HepG2 (cell line): ENCODE measurements around the gene WNK4. TPM values are rescaled to one million over a fixed set of nuclear protein-coding genes. Genes with fewer than 3 reads are reported as not detected.

ENCODE experiments used
- ATAC-seq: fragments of 200-7000 bp; cut with Tn5 transposase; 3 replicates; pipeline ENCODE4 v1.9.1; 2020; ENCODE audit warnings: mild to moderate bottlenecking, moderate library complexity
- BruUV-seq: library from RNA; stranded (reverse); fragments of 400-500 nt; replicated peaks from 2 replicates; lab custom pipeline; 2021; lab: Mats Ljungman, UMichigan
- CTCF ChIA-PET: fragments of 300-600 bp; formaldehyde crosslinking; extraction: SDS; loops from one replicate; lab custom pipeline; 2021; ENCODE audit warnings: low total read pairs, inconsistent platforms, low intra/inter-chr PET ratio; lab: Yijun Ruan, JAX
- POLR2A ChIA-PET: fragments of 350-600 bp; sonication (Branson Sonifier 250); formaldehyde crosslinking; loops from one replicate; lab custom pipeline; 2020; ENCODE audit warnings: antibody characterized with exemption, inconsistent platforms; lab: Yijun Ruan, JAX
- DNase-seq: peaks from one replicate; pipeline ENCODE4 v3.0.0-alpha.2; 2015; ENCODE audit warnings: low spot score
- FAIRE-seq: peaks from 3 replicates; lab custom pipeline; 2011; peaks lifted over from hg19 to GRCh38; lab: Jason Lieb, UNC
- H2AFZ ChIP-seq: one replicate; pipeline ENCODE4 v1.6.1; 2011; ENCODE audit warnings: low read length, inconsistent platforms
- H3K27ac ChIP-seq: fragments of 300-600 bp; 3 replicates; pipeline ENCODE4 v1.8.0; 2011; ENCODE audit warnings: mixed run types, mild to moderate bottlenecking, mixed read lengths, low read length, inconsistent platforms; ENCODE audit not compliant: insufficient read depth; ENCODE audit errors: extremely low read length
- H3K27me3 ChIP-seq, 2 experiments: fragments of 200-600 bp in 1 of 2; 2 replicates in 1 of 2; 3 replicates in 1 of 2; pipeline versions ENCODE4 v1.6.0 to v1.8.0; 2011; ENCODE audit warnings: low read length in 2 of 2, mild to moderate bottlenecking in 2 of 2, moderate library complexity in 2 of 2, inconsistent platforms in 1 of 2; ENCODE audit not compliant: insufficient read depth in 2 of 2, control insufficient read depth in 1 of 2
- H3K36me3 ChIP-seq, 2 experiments: fragments of 200-600 bp in 1 of 2; replicated peaks in 1 of 2; 2 replicates in 1 of 2; 3 replicates in 1 of 2; pipeline versions ENCODE4 v1.5.1 to v1.8.0; 2011; ENCODE audit warnings: low read length in 2 of 2, inconsistent platforms in 1 of 2; ENCODE audit not compliant: insufficient read depth in 2 of 2, control insufficient read depth in 1 of 2
- H3K4me1 ChIP-seq: 2 replicates; pipeline ENCODE4 v1.5.1; 2012; ENCODE audit warnings: low read length, inconsistent platforms; ENCODE audit not compliant: insufficient read depth
- H3K4me2 ChIP-seq: 2 replicates; pipeline ENCODE4 v1.6.0; 2011; ENCODE audit warnings: low read depth, low read length, inconsistent platforms
- H3K4me3 ChIP-seq, 3 experiments: fragments of 200-600 bp in 1 of 3; sonication (generic), shearing (Covaris generic) in 1 of 3; replicated peaks in 1 of 3; 2 replicates each; pipeline ENCODE4 v1.5.1; 2011 to 2016; ENCODE audit warnings: low read length in 3 of 3, inconsistent platforms in 2 of 3, low read depth in 2 of 3, mild to moderate bottlenecking in 2 of 3, control low read depth in 1 of 3, mixed read lengths in 1 of 3; ENCODE audit not compliant: insufficient read depth in 1 of 3
- H3K79me2 ChIP-seq: one replicate; pipeline ENCODE4 v1.6.1; 2011; ENCODE audit warnings: low read length, inconsistent platforms; ENCODE audit not compliant: insufficient read depth
- H3K9ac ChIP-seq: 2 replicates; pipeline ENCODE4 v1.6.0; 2011; ENCODE audit warnings: mild to moderate bottlenecking, low read depth, low read length, inconsistent platforms; ENCODE audit not compliant: insufficient read depth
- H3K9me3 ChIP-seq: 2 replicates; pipeline ENCODE4 v1.5.1; 2012; ENCODE audit warnings: mild to moderate bottlenecking, low read length
- H4K20me1 ChIP-seq: 2 replicates; pipeline ENCODE4 v1.6.0; 2011; ENCODE audit warnings: inconsistent platforms, mild to moderate bottlenecking, low read length, moderate library complexity; ENCODE audit not compliant: insufficient read depth
- ERF ChIP-seq: IDR thresholded peaks from 2 replicates; pipeline ENCODE4 v1.6.1; 2018; ENCODE audit warnings: missing biosample characterization, missing genetic modification reagents
- FOSL1 ChIP-seq: sonication (generic); formaldehyde crosslinking; IDR thresholded peaks from 2 replicates; pipeline ENCODE4 v1.9.0; 2021; ENCODE audit warnings: missing genetic modification reagents, borderline replicate concordance
- FOXA1 ChIP-seq, 2 experiments: fragments of 450-650 bp in 1 of 2; sonication (generic) in 1 of 2; formaldehyde crosslinking in 1 of 2; IDR thresholded peaks; 2 replicates each; pipeline versions ENCODE4 v1.4.0 to v1.6.1; 2016 to 2020; ENCODE audit warnings: missing genetic modification reagents in 1 of 2
- HNF4G ChIP-seq, 2 experiments: sonication (generic) in 1 of 2; formaldehyde crosslinking in 1 of 2; IDR thresholded peaks; 2 replicates each; pipeline versions ENCODE4 v1.4.0 to v1.6.1; 2011 to 2020; ENCODE audit warnings: borderline replicate concordance in 2 of 2, low read depth in 2 of 2, mild to moderate bottlenecking in 2 of 2, low read length in 1 of 2, missing genetic modification reagents in 1 of 2, moderate library complexity in 1 of 2
- IKZF1 ChIP-seq: fragments of 450-650 bp; IDR thresholded peaks from 2 replicates; pipeline ENCODE4 v1.7.1; 2016
- MXD4 ChIP-seq: IDR thresholded peaks from 2 replicates; pipeline ENCODE4 v1.6.1; 2016; ENCODE audit warnings: mild to moderate bottlenecking, missing biosample characterization, missing genetic modification reagents
- MXI1 ChIP-seq: IDR thresholded peaks from 3 replicates; pipeline ENCODE4 v1.6.1; 2012; ENCODE audit warnings: low read depth, low read length, inconsistent platforms, borderline replicate concordance
- NR2F6 ChIP-seq, 2 experiments: IDR thresholded peaks; 2 replicates each; pipeline ENCODE4 v1.6.1; 2016; ENCODE audit warnings: antibody characterized with exemption in 1 of 2, mild to moderate bottlenecking in 1 of 2
- RBAK ChIP-seq: sonication (generic); formaldehyde crosslinking; IDR thresholded peaks from 2 replicates; pipeline ENCODE4 v1.5.1; 2020; ENCODE audit warnings: mild to moderate bottlenecking, missing genetic modification reagents
- TP53 ChIP-seq: sonication (generic); formaldehyde crosslinking; conservative IDR thresholded peaks from 2 replicates; pipeline ENCODE4 v1.4.0; 2020; ENCODE audit warnings: missing genetic modification reagents
- ZFP36L2 ChIP-seq: sonication (generic); formaldehyde crosslinking; IDR thresholded peaks from 2 replicates; pipeline ENCODE4 v1.4.0; 2020; ENCODE audit warnings: missing genetic modification reagents
- ZFP41 ChIP-seq: sonication (generic); formaldehyde crosslinking; IDR thresholded peaks from 2 replicates; pipeline ENCODE4 v1.4.0; 2020; ENCODE audit warnings: mild to moderate bottlenecking, missing genetic modification reagents, borderline replicate concordance
- ZNF34 ChIP-seq: sonication (generic); formaldehyde crosslinking; IDR thresholded peaks from 2 replicates; pipeline ENCODE4 v1.4.0; 2020; ENCODE audit warnings: mild to moderate bottlenecking, missing genetic modification reagents, borderline replicate concordance
- ZNF496 ChIP-seq: sonication (generic); formaldehyde crosslinking; IDR thresholded peaks from 2 replicates; pipeline ENCODE4 v1.8.1; 2023; ENCODE audit warnings: mild to moderate bottlenecking, moderate library complexity, missing genetic modification reagents; ENCODE audit not compliant: insufficient replicate concordance
- ZNF672 ChIP-seq: sonication (generic); formaldehyde crosslinking; IDR thresholded peaks from 2 replicates; pipeline ENCODE4 v1.8.1; 2022; ENCODE audit warnings: missing genetic modification reagents
- ZNF781 ChIP-seq: sonication (generic); formaldehyde crosslinking; IDR thresholded peaks from 2 replicates; pipeline ENCODE4 v1.5.1; 2020; ENCODE audit warnings: borderline replicate concordance, mild to moderate bottlenecking, missing genetic modification reagents; ENCODE audit errors: not compliant biosample characterization
- ZNF841 ChIP-seq: sonication (generic); formaldehyde crosslinking; IDR thresholded peaks from 2 replicates; pipeline ENCODE4 v1.8.1; 2023; ENCODE audit warnings: missing genetic modification reagents, borderline replicate concordance
- WGBS: methylation state at CpG from one replicate; pipeline ENCODE4 v1.1.6; 2017; ENCODE audit warnings: low lambda C conversion rate; 5-methylcytosine and 5-hydroxymethylcytosine counted together
- in situ Hi-C: cut with HindIII; loops from 2 replicates; pipeline ENCODE4 v1.10.0; 2017; ENCODE audit warnings: low pct_unique_long_range_greater_than_20kb; ENCODE audit not compliant: extremely low pct_ligation_motif_present
- intact Hi-C: fragments of 100-400 bp; cut with micrococcal nuclease; formaldehyde crosslinking; loops from one replicate; pipeline ENCODE4 v1.10.0; 2022; ENCODE audit not compliant: unreplicated experiment
- polyA plus RNA-seq, 8 experiments: library from polyadenylated mRNA; depleted of rRNA in 3 of 8; stranded (reverse) in 7 of 8; unstranded in 1 of 8; fragments of >200 nt; fragmentation: Illumina TruSeq in 4 of 8; extraction: Trizol in 4 of 8; gene quantifications; 2 replicates each; pipeline versions ENCODE4 v1.2.1 to v1.2.3, GENCODE V29; 2011 to 2016; ENCODE audit warnings: low read depth in 4 of 8, missing spikeins in 1 of 8, mixed read lengths in 1 of 8; ENCODE audit not compliant: insufficient read depth in 1 of 8
- total RNA-seq, 5 experiments: library from RNA; depleted of rRNA; stranded (reverse); fragments of >200 nt; fragmentation: Illumina TruSeq; extraction: Trizol; gene quantifications; 2 replicates each; pipeline ENCODE4 v1.2.3, GENCODE V29; 2016; ENCODE audit warnings: low read depth in 1 of 5
- TF ChIP-seq, protein P1 (sequence below): sonication (generic); formaldehyde crosslinking; IDR thresholded peaks from 2 replicates; pipeline ENCODE4 v1.4.0; 2020; ENCODE audit warnings: mild to moderate bottlenecking, missing genetic modification reagents
- TF ChIP-seq, protein P2 (sequence below): sonication (generic); formaldehyde crosslinking; IDR thresholded peaks from 2 replicates; pipeline ENCODE4 v1.5.0; 2020; ENCODE audit warnings: missing genetic modification reagents
- TF ChIP-seq, protein P3 (sequence below): IDR thresholded peaks from 2 replicates; pipeline ENCODE4 v1.6.1; 2016; ENCODE audit warnings: missing compliant biosample characterization, missing genetic modification reagents, borderline replicate concordance
- TF ChIP-seq, protein P4 (sequence below): sonication (generic); formaldehyde crosslinking; IDR thresholded peaks from 2 replicates; pipeline ENCODE4 v1.8.1; 2023; ENCODE audit warnings: mild to moderate bottlenecking, inconsistent platforms, moderate library complexity, missing genetic modification reagents, borderline replicate concordance

The WNK4 gene
- total and polyA plus RNA-seq, 2 of the 13 experiments (the other 11 are each of a cell fraction or from before 2014, with no cell fraction given), result 2.7 to 13.7 TPM

DNA sequence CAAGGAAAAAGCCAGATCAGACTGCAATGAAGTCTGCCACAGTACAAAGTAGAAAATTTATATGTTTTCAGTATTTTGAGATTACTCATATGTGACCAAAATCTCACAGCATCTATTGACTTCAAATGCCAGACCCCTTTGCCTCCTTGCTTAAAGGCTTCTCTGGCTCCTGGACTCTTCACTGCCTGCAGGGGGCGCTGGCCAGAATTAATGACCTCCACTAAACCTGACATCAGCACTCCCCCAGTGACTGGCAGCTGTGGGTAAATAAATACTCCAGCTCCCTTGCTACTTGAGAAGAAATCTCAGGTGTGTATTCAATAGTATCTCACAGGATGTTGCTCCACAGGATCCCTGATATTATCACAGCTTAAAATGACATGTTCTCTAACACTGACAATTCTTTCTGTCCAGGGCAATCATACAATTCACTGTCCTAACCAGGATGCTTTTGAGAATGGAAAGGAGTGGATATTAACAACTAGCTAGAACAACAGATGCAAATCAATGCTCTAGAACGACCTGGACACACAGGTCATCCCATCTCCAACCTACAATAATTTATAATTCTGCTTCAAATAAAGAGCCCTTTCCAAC is 39.6 kb downstream of the WNK4 start:
- no peak overlapping the region for H3K4me3 ChIP-seq
- H4K20me1 ChIP-seq, result no peaks in the 10 kb centered on the region
- no TSS peak for BruUV-seq
- ChIA-PET CTCF (interaction anchor here (1.2 to 1.6 kb wide), 3 partner anchors 57 to 118 kb away, joined by 4 to 10 read pairs (median 8); no protein-coding TSS in a partner anchor), POLR2A (interaction anchor here (0.6 to 2.3 kb wide), 8 partner anchors 17 to 94 kb away, joined by 3 to 9 read pairs (median 4); partner anchors contain the start of genes CNTD1, COA3, VPS25 and WNK4)
- peak; percentile 67 for ATAC-seq
- H2AFZ ChIP-seq, result no peak overlapping the region
- no peak overlapping the region for H3K9ac ChIP-seq
- H3K9me3 ChIP-seq, result no peaks in the 10 kb centered on the region
- H3K27ac ChIP-seq, result no peak overlapping the region
- intact Hi-C loops (loop anchor here (1.0 kb wide), 2 partner anchors 99 to 117 kb away; no protein-coding TSS in a partner anchor), in situ Hi-C loops (loop anchor here (10.0 kb wide), 1 partner anchor 105 kb away; no protein-coding TSS in a partner anchor)
- H3K4me2 ChIP-seq, result no peak overlapping the region
- FAIRE-seq, result peak; percentile 72
- WGBS, result 17% methylated on average over 2 of the region's 2 CpGs
- peaks cover 0 to 7% of the 10 kb centered on the region in 2 experiments; a peak in 1 of 5 replicates for H3K27me3 ChIP-seq
- peaks cover 39 to 62% of the 10 kb centered on the region in 2 experiments for H3K36me3 ChIP-seq
- H3K4me1 ChIP-seq, result peaks cover 35% of the 10 kb centered on the region
- peaks cover 20% of the 10 kb centered on the region for H3K79me2 ChIP-seq
- DNase-seq, result peak; percentile 88
- TF ChIP-seq RBAK (CRISPR knock-in tag), result no peak
- TF ChIP-seq ZNF672 (CRISPR knock-in tag), result no peak
- no peak for TF ChIP-seq ZNF781 (CRISPR knock-in tag)
- no peak for TF ChIP-seq FOXA1 (IDR thresholded peaks at IDR 0.05)
- TF ChIP-seq FOXA1 (CRISPR knock-in tag; IDR thresholded peaks at IDR 0.05), result no peak
- TF ChIP-seq, protein P1, sequence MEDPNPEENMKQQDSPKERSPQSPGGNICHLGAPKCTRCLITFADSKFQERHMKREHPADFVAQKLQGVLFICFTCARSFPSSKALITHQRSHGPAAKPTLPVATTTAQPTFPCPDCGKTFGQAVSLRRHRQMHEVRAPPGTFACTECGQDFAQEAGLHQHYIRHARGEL (CRISPR knock-in tag), result no peak
- TF ChIP-seq IKZF1, result no peak
- TF ChIP-seq, protein P2, sequence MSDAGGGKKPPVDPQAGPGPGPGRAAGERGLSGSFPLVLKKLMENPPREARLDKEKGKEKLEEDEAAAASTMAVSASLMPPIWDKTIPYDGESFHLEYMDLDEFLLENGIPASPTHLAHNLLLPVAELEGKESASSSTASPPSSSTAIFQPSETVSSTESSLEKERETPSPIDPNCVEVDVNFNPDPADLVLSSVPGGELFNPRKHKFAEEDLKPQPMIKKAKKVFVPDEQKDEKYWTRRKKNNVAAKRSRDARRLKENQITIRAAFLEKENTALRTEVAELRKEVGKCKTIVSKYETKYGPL (CRISPR knock-in tag), result no peak
- TF ChIP-seq ZNF841 (CRISPR knock-in tag), result no peak
- TF ChIP-seq FOSL1 (CRISPR knock-in tag), result no peak
- peak; percentile 53; the same call in 1 of the 2 replicates for TF ChIP-seq MXD4 (CRISPR knock-in tag)
- TF ChIP-seq, protein P3, sequence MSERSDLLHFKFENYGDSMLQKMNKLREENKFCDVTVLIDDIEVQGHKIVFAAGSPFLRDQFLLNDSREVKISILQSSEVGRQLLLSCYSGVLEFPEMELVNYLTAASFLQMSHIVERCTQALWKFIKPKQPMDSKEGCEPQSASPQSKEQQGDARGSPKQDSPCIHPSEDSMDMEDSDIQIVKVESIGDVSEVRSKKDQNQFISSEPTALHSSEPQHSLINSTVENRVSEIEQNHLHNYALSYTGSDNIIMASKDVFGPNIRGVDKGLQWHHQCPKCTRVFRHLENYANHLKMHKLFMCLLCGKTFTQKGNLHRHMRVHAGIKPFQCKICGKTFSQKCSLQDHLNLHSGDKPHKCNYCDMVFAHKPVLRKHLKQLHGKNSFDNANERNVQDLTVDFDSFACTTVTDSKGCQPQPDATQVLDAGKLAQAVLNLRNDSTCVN (CRISPR knock-in tag), result no peak
- TF ChIP-seq ZNF34 (CRISPR knock-in tag), result no peak
- TF ChIP-seq MXI1, result no peak
- 0 out of 2 replicates have a peak, but pooled peaks have one; percentile 18 for TF ChIP-seq ERF (CRISPR knock-in tag)
- no peak for TF ChIP-seq ZFP41 (CRISPR knock-in tag)
- no peak for TF ChIP-seq ZFP36L2 (CRISPR knock-in tag)
- TF ChIP-seq, protein P4, sequence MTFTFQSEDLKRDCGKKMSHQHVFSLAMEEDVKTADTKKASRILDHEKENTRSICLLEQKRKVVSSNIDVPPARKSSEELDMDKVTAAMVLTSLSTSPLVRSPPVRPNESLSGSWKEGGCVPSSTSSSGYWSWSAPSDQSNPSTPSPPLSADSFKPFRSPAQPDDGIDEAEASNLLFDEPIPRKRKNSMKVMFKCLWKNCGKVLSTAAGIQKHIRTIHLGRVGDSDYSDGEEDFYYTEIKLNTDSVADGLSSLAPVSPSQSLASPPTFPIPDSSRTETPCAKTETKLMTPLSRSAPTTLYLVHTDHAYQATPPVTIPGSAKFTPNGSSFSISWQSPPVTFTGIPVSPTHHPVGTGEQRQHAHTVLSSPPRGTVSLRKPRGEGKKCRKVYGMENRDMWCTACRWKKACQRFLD (CRISPR knock-in tag), result no peak
- TF ChIP-seq NR2F6 (IDR thresholded peaks at IDR 0.05), result peak; percentile 46
- TF ChIP-seq NR2F6 (CRISPR knock-in tag; IDR thresholded peaks at IDR 0.05), result no peak; the same call in 1 of the 2 replicates
- no peak for TF ChIP-seq ZNF496 (CRISPR knock-in tag)
- no peak for TF ChIP-seq HNF4G (IDR thresholded peaks at IDR 0.05; ENCODE audit: borderline replicate concordance, low read depth, low read length)
- no peak for TF ChIP-seq HNF4G (CRISPR knock-in tag; IDR thresholded peaks at IDR 0.05; ENCODE audit: borderline replicate concordance, low read depth)
- TF ChIP-seq TP53 (CRISPR knock-in tag), result no peak
